Memory B cell (primary cell): ENCODE results near the gene SWSAP1.
"Not testable (repeated sequence)": the region's sequence is repeated elsewhere in the genome, so short reads cannot be mapped to it uniquely, and the experiment has no call there.

Experiments used
- ATAC-seq: fragments of 150-1000 bp; cut with Tn5 transposase; 2 replicates; pipeline ENCODE4 v1.10.0; 2021; ENCODE audit warnings: low read depth, mild to moderate bottlenecking, moderate library complexity
- DNase-seq, 2 donors: peaks; one replicate each; pipeline ENCODE4 v3.0.0; 2022; ENCODE audit warnings: low spot score in 2 of 2
- H3K27ac Mint-ChIP-seq: one replicate; pipeline ENCODE4 v1.8.0; 2022; ENCODE audit warnings: mild to moderate bottlenecking, moderate library complexity, mixed read lengths
- H3K27me3 Mint-ChIP-seq: one replicate; pipeline ENCODE4 v1.8.0; 2022; ENCODE audit warnings: mixed read lengths
- H3K36me3 Mint-ChIP-seq: one replicate; pipeline ENCODE4 v1.8.0; 2022; ENCODE audit warnings: mild to moderate bottlenecking, mixed read lengths
- H3K4me1 Mint-ChIP-seq: one replicate; pipeline ENCODE4 v1.8.0; 2022; ENCODE audit warnings: mixed read lengths
- H3K4me3 Mint-ChIP-seq: one replicate; pipeline ENCODE4 v1.8.0; 2022; ENCODE audit warnings: mild to moderate bottlenecking, moderate library complexity, mixed read lengths
- H3K9me3 Mint-ChIP-seq: one replicate; pipeline ENCODE4 v1.8.0; 2022; ENCODE audit warnings: mixed read lengths

Gene SWSAP1

DNA sequence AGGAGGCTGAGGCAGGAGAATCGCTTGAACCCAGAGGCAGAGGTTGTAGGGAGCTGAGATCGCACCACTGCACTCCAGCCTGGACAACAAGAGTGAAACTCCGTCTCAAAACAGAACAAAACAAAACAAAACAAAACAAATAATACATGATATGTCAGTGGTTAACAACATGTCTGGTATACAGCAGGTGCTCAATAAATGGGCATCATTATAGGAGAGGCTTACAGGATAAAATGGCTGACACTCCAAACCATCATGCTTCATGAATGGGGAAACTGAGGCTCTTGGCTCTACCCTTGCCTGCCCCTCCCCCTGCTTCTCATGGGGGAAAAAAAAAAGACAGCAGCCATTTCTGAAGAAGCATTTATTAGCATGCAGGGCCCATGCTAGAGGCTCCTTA, 32.0 kb upstream of the SWSAP1 start:
- ATAC-seq (no peak), DNase-seq (no peak)
- peaks cover 22% of the 10 kb centered on the region for H3K4me1 Mint-ChIP-seq
- H3K27me3 Mint-ChIP-seq: no peaks in the 10 kb centered on the region
- no peak overlapping the region for H3K4me3 Mint-ChIP-seq
- no peaks in the 10 kb centered on the region for H3K9me3 Mint-ChIP-seq
- peaks cover 2% of the 10 kb centered on the region for H3K36me3 Mint-ChIP-seq
- H3K27ac Mint-ChIP-seq: no peak overlapping the region

DNA sequence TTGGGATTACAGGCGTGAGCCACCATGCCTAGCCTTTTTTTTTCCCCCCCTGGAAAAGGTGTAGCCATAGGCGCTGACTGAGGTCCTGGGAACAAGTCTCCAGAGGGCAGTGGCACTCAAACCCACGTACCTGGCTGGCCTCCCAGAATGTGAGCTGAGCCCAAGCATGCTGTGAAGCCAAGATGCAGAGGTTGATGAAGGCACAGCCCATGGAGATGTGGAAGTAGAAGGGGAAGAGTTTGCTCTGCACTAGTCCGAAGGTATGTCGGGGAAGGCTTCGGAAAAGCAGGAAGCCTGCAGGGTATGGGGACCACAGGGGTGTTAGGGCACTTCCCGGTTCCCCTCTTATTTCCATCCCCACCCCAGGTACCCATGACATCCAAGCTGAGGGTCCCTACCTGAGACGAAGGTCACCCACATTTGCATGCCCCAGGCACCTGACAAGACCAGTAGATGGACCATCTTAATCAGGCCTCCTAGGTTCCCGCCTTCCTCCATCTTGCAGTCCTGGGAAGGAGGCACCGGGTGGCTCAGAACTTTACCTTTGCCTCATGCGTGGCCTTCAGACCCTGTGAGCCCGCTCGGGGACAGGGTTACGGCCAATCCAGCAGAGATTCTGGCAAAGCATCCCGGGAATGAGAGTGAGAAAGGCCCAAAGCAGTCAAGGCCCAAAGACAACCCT, 29.2 kb upstream of the SWSAP1 start:
- no peaks in the 10 kb centered on the region for H3K27me3 Mint-ChIP-seq
- H3K36me3 Mint-ChIP-seq: peaks cover 6% of the 10 kb centered on the region
- ATAC-seq (no peak), DNase-seq (no peak)
- H3K9me3 Mint-ChIP-seq: peaks cover 6% of the 10 kb centered on the region
- H3K4me3 Mint-ChIP-seq: peak overlapping the region; percentile 90
- H3K27ac Mint-ChIP-seq: peak overlapping the region; percentile 95
- peaks cover 18% of the 10 kb centered on the region for H3K4me1 Mint-ChIP-seq

DNA sequence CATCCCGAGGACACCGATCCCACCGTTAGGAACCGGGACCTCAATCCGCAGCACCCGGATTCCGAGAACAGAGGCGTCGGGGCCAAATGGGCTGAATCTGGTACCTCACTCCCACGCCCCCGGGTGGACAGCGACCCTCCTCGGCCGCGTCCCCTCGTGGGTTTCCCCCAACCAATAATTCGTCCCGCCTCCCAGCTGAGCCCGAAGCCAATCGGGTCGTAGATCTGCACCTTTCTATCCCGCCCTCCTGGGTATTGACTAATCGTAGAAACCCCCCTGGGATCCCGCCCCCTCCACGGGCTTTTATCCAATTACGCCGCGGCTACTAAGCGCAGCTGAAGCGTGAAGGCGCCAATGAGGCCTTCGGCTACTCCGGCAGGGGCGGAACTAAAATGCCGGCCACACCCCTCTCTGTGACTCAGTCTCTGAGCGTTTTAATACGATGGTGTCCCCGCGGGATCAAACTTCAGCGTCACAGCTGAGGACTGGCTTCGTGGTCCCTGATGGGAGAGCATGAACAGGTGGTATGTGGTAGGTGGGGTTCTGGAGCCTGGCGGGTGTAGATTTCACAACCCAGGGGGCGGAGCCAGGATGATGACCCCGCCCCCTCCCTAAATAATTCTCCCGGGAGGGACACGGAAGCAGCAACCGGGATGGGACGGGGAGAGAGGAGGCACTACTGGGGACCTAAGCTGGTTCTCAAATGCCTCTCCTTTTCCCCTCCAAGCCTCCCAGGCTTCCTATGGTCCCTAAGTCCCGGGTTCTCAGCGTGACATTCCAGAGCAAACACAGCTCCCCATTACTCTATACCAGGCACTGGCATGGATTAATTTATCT, 28.1 kb upstream of the SWSAP1 start, which contains the start of the genes CCDC159 and TMEM205:
Gene CCDC159, plus strand, starts transcription at position 416 of the 837 bp plus-strand sequence. Its CDS starts 88 bp downstream, at position 504.
Gene TMEM205, minus strand, starts transcription at position 165 of the 837 bp plus-strand sequence. CDS start 649 bp downstream, outside the sequence.
- peaks cover 6% of the 10 kb centered on the region for H3K9me3 Mint-ChIP-seq
- H3K36me3 Mint-ChIP-seq: peaks cover 8% of the 10 kb centered on the region
- peak within 1 kb of the TSS; percentile 95 for H3K27ac Mint-ChIP-seq
- H3K4me1 Mint-ChIP-seq: peaks cover 18% of the 10 kb centered on the region
- DNase-seq (peak; percentile 90 to 98), ATAC-seq (peak; percentile 88)
- no peaks in the 10 kb centered on the region for H3K27me3 Mint-ChIP-seq
- peak within 1 kb of the TSS; percentile 90 for H3K4me3 Mint-ChIP-seq

DNA sequence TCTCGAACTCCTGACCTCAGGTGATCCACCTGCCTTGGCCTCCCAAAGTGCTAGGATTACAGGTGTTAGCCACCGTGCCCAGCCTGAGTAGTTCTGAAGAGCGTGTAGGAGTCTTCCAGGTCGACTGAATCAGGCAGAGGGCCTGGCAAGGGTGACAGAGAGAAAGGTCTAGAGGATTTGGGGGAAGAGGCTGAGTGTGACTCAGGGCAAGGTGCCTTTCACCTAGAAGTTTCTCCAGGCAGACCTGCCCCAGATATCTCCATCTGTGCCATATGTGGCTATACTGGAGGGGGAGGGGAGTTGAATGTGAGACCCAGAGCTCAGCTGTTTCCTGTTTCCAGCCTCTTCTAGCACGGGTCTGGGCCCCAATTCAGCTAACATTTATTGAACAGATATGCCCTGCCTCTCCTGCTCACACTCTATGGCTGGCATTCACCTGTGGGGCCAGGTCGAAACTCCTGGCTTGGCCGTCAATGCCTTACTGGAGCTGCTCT, 26.9 kb upstream of the SWSAP1 start:
- peaks cover 18% of the 10 kb centered on the region for H3K4me1 Mint-ChIP-seq
- H3K36me3 Mint-ChIP-seq: peaks cover 8% of the 10 kb centered on the region
- peaks cover 6% of the 10 kb centered on the region for H3K9me3 Mint-ChIP-seq
- DNase-seq (no peak), ATAC-seq (no peak)
- H3K27me3 Mint-ChIP-seq: no peaks in the 10 kb centered on the region
- peak overlapping the region; percentile 90 for H3K4me3 Mint-ChIP-seq
- no peak overlapping the region for H3K27ac Mint-ChIP-seq

GRCh38 chr19:11349171-11349570, 25.3 kb upstream of the SWSAP1 start:
- H3K36me3 Mint-ChIP-seq: peaks cover 8% of the 10 kb centered on the region
- peaks cover 6% of the 10 kb centered on the region for H3K9me3 Mint-ChIP-seq
- H3K4me1 Mint-ChIP-seq: peaks cover 18% of the 10 kb centered on the region
- H3K27ac Mint-ChIP-seq: no peak overlapping the region
- ATAC-seq (no peak), DNase-seq (no peak)
- no peaks in the 10 kb centered on the region for H3K27me3 Mint-ChIP-seq
- H3K4me3 Mint-ChIP-seq: no peak overlapping the region

GRCh38 chr19:11354102-11354501, 20.4 kb upstream of the SWSAP1 start:
- Mint-ChIP-seq H3K36me3 (peaks cover 11% of the 10 kb centered on the region), H3K27me3 (peaks cover 15% of the 10 kb centered on the region), H3K4me1 (peaks cover 11% of the 10 kb centered on the region)
- not testable (repeated sequence) for H3K4me3 Mint-ChIP-seq, H3K27ac Mint-ChIP-seq, H3K9me3 Mint-ChIP-seq, DNase-seq, ATAC-seq

GRCh38 chr19:11355160-11356073, 19.0 kb upstream of the SWSAP1 start, which contains the start of gene PLPPR2:
Gene PLPPR2, plus strand, starts transcription at chr19:11355432. Its CDS starts 2,242 bp downstream, at chr19:11357674.
- Mint-ChIP-seq H3K36me3 (peaks cover 5% of the 10 kb centered on the region), H3K27me3 (peaks cover 17% of the 10 kb centered on the region), H3K4me1 (peaks cover 11% of the 10 kb centered on the region), H3K27ac (no peak within 1 kb of the TSS), H3K4me3 (peak within 1 kb of the TSS; percentile 71), H3K9me3 (no peaks in the 10 kb centered on the region)
- ATAC-seq: peak; percentile 94
- DNase-seq: peak; percentile 71 to 75

DNA sequence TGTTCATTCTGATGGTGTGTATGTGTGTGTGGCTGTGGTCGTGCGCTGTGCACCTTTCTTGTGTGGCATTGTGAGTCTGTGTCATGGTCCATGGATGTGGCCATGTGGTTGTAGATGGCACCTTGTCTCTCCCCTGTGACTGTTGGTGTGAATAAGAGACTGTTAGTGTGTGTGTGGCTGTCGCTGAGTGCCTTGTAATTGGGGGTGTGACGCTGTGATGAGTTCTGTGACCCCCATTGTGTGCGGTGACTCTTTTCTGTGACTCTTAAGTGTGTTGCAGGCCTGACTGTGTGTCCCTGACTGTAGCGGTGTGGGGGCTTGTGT, 18.4 kb upstream of the SWSAP1 start:
- Mint-ChIP-seq H3K27ac (no peak overlapping the region), H3K4me1 (peaks cover 11% of the 10 kb centered on the region), H3K27me3 (peaks cover 17% of the 10 kb centered on the region), H3K9me3 (no peaks in the 10 kb centered on the region), H3K36me3 (peaks cover 3% of the 10 kb centered on the region), H3K4me3 (peak overlapping the region; percentile 71)
- ATAC-seq: no peak
- no peak for DNase-seq

DNA sequence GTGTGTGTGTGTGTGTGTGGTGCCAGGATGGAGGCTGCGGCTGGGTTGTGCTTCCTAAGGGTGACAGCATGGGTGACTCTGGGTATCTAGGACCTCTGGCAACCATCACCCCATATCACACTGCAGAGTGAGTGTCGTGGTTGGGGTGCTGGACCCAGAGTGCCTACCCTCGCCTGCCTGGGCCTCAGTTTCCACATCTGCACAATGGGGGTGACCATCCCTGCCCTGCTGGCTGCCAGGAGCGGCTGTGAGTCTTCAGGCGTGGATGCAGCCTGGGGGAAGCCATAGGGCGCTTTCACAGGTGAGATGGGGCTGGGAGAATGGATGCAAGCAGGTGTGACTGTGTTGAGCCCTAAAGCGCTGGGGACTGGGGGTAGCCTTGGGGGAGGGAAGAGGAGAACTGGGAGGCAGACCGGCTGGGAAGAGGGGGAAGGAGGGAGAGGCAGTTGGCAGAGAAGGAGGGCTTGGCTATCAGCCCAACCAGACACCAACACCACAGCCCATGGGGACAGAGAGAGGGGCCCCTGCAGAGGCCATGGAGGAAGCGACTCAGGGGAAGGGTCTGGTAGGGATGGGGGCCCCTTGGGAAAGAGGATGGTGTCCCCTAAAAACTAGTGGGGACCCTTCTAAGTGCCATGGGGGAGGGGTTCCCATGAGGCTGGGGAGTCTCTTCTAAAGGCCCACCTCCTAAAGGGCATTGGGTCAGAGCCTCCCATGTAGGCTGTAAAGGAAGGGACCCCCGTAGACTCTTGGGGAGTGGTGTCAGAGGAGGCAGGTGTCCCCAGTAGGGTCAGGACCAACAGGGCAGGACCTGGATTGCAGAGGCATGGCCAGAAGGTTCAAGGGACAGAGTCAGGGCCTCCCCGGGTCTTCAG, 17.6 kb upstream of the SWSAP1 start:
- H3K27ac Mint-ChIP-seq: no peak overlapping the region
- H3K4me3 Mint-ChIP-seq: no peak overlapping the region
- peaks cover 3% of the 10 kb centered on the region for H3K36me3 Mint-ChIP-seq
- peaks cover 17% of the 10 kb centered on the region for H3K27me3 Mint-ChIP-seq
- peaks cover 11% of the 10 kb centered on the region for H3K4me1 Mint-ChIP-seq
- no peaks in the 10 kb centered on the region for H3K9me3 Mint-ChIP-seq
- DNase-seq: no peak
- no peak for ATAC-seq

DNA sequence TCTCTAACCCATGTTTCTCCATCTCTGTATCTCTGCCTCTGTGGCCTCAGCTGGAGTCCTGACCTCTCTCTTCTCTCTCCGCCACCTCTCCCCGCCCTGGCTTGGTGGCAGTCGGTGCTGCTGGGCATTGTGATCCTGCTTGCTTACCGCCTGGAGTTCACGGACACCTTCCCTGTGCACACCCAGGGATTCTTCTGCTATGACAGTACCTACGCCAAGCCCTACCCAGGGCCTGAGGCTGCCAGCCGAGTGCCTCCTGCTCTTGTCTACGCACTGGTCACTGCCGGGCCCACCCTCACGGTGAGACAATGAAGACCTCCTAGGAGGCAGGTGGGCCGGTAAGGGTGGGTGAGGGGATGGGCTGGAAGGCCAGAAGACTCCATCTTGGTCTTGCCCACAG, 15.0 kb upstream of the SWSAP1 start:
- no peak overlapping the region for H3K4me3 Mint-ChIP-seq
- H3K27ac Mint-ChIP-seq: no peak overlapping the region
- peaks cover 11% of the 10 kb centered on the region for H3K4me1 Mint-ChIP-seq
- H3K36me3 Mint-ChIP-seq: peaks cover 4% of the 10 kb centered on the region
- no peak for ATAC-seq
- no peaks in the 10 kb centered on the region for H3K9me3 Mint-ChIP-seq
- no peak for DNase-seq
- peaks cover 17% of the 10 kb centered on the region for H3K27me3 Mint-ChIP-seq

GRCh38 chr19:11361037-11361770, 13.3 kb upstream of the SWSAP1 start:
- no peak for ATAC-seq
- DNase-seq: no peak
- Mint-ChIP-seq H3K9me3 (no peaks in the 10 kb centered on the region), H3K4me1 (peaks cover 4% of the 10 kb centered on the region), H3K27me3 (peaks cover 9% of the 10 kb centered on the region), H3K27ac (no peak overlapping the region), H3K36me3 (peaks cover 7% of the 10 kb centered on the region), H3K4me3 (no peak overlapping the region)
